Activated CD4-positive, CD25-positive, alpha-beta regulatory T cell treated with anti-CD3 and anti-CD28 coated beads, Interleukin-2, amount 50 U/mL, for 72 hours (primary cell): ENCODE data around the gene TRIM64.
"Not testable (repeated sequence)": the region's sequence is repeated elsewhere in the genome, so short reads cannot be mapped to it uniquely, and the experiment has no call there.

Source experiments
- DNase-seq: peaks from one replicate; pipeline ENCODE4 v3.0.0; 2021

Gene TRIM64, protein sequence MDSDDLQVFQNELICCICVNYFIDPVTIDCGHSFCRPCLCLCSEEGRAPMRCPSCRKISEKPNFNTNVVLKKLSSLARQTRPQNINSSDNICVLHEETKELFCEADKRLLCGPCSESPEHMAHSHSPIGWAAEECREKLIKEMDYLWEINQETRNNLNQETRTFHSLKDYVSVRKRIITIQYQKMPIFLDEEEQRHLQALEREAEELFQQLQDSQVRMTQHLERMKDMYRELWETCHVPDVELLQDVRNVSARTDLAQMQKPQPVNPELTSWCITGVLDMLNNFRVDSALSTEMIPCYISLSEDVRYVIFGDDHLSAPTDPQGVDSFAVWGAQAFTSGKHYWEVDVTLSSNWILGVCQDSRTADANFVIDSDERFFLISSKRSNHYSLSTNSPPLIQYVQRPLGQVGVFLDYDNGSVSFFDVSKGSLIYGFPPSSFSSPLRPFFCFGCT

GRCh38 chr11:89965737-89966136 lies at the start of gene TRIM64:
TRIM64 (plus strand) TSS chr11:89966037; CDS start chr11:89968504, 2,467 bp downstream.
- not testable (repeated sequence) for DNase-seq

DNA sequence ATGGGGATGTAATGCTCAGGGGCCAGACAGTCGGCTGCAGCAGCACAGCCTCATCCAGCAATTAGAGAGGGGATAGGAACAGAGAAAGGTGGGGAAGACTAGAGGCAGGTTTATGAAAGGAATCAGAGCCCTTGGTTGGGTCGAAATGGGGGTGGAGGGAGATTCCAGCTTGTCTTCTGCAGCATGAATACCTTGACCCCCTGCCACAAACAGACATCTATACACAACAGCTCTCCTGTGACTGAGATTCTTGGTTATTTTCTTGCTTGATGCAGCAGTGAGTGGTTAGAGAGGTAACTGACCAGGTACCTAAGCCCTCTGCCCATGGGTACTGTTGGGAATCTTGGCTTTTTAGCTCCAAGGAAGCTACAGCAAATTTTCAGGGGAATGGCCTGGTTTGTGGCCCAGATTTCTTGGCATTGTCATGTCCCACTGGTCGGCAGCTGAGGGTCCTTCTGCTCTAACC lies 43.6 kb upstream of the TRIM64 start, which contains the start of gene TRIM49D1:
Gene TRIM49D1 (minus strand): TSS at position 51 of the 466 bp plus-strand sequence. CDS start 4,535 bp downstream, outside the sequence.
- DNase-seq, result no peak

DNA sequence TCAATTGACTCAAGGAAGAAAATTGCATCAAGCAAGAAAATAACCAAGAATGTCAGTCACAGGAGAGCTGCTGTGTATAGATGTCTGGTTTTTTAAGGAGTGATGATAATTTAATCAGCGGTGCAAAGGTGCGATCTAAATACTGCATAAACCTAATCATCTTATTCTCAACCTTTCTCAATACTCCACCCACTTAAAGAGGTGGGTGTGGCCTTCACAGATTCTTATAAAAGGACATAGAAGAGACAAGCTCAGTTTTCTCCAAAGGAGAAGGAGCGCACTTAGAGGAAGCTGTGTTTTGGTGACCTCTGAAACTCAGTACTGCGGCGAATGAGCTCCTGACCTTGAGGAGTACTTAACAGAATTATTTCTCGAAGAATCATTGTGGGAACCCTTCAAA lies 42.1 kb upstream of the TRIM64 start, which contains the start of gene TRIM49D2:
Gene TRIM49D2 (plus strand): TSS at position 301 of the 400 bp plus-strand sequence. CDS start 2,698 bp downstream, outside the sequence.
- DNase-seq, result not testable (repeated sequence)

DNA sequence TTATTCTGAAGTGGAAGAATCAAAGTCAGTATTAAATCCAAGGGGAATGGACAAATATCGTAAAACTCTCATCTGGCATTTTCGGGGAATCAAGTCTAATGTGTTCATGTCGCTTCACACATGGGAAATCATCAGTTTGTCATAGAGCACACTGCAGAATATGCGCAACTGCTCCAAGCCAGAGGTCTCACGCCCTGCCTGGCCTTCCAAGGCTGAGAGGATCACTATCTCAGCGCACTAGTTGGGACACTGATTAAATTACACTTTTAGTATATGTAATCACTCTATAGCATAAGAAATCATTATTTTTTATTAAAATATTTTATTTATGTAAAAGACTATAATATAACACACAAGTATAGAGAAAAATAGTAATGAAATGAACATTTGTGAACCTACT lies 5.0 kb upstream of the TRIM64 start:
- not testable (repeated sequence) for DNase-seq
